ENCODE results near the gene ARHGAP24.
"Not testable (repeated sequence)": the region's sequence is repeated elsewhere in the genome, so short reads cannot be mapped to it uniquely, and the experiment has no call there.

The ARHGAP24 gene

GRCh38 chr4:85514783-85515182, 39.8 kb downstream of the ARHGAP24 start:
- H3K4me3 ChIP-seq (ENCODE audit: severe bottlenecking): no peak overlapping the region
- no peaks in the 10 kb centered on the region for H3K4me1 ChIP-seq (ENCODE audit: insufficient read depth, poor library complexity, severe bottlenecking)
- no peaks in the 10 kb centered on the region for H3K27me3 ChIP-seq (ENCODE audit: insufficient read depth, poor library complexity, severe bottlenecking)
- no peak for ATAC-seq (ENCODE audit: low read depth)
- H3K36me3 ChIP-seq (ENCODE audit: low read depth): no peaks in the 10 kb centered on the region
- no peak for DNase-seq (ENCODE audit: low spot score)
- no peaks in the 10 kb centered on the region for H3K9me3 ChIP-seq (ENCODE audit: severe bottlenecking)
- H3K27ac ChIP-seq (ENCODE audit: poor library complexity, severe bottlenecking): no peak overlapping the region
- TF ChIP-seq CTCF (IDR thresholded peaks at IDR 0.05; ENCODE audit: poor library complexity, severe bottlenecking): no peak

GRCh38 chr4:85515701-85516100, 40.8 kb downstream of the ARHGAP24 start:
- ATAC-seq (ENCODE audit: low read depth): no peak
- Histone ChIP-seq H3K9me3 (ENCODE audit: severe bottlenecking) (no peaks in the 10 kb centered on the region), H3K4me1 (ENCODE audit: insufficient read depth, poor library complexity, severe bottlenecking) (no peaks in the 10 kb centered on the region), H3K36me3 (ENCODE audit: low read depth) (no peaks in the 10 kb centered on the region), H3K27ac (ENCODE audit: poor library complexity, severe bottlenecking) (no peak overlapping the region), H3K27me3 (ENCODE audit: insufficient read depth, poor library complexity, severe bottlenecking) (no peaks in the 10 kb centered on the region), H3K4me3 (ENCODE audit: severe bottlenecking) (no peak overlapping the region)
- no peak for DNase-seq (ENCODE audit: low spot score)
- TF ChIP-seq CTCF (IDR thresholded peaks at IDR 0.05; ENCODE audit: poor library complexity, severe bottlenecking): no peak

GRCh38 chr4:85518526-85518925, 43.6 kb downstream of the ARHGAP24 start:
- H3K9me3 ChIP-seq (ENCODE audit: severe bottlenecking); H3K36me3 ChIP-seq (ENCODE audit: low read depth); H3K4me1 ChIP-seq (ENCODE audit: insufficient read depth, poor library complexity, severe bottlenecking); H3K4me3 ChIP-seq (ENCODE audit: severe bottlenecking); DNase-seq (ENCODE audit: low spot score); ATAC-seq (ENCODE audit: low read depth); H3K27me3 ChIP-seq (ENCODE audit: insufficient read depth, poor library complexity, severe bottlenecking); H3K27ac ChIP-seq (ENCODE audit: poor library complexity, severe bottlenecking): not testable (repeated sequence)

- Histone ChIP-seq H3K27ac (ENCODE audit: poor library complexity, severe bottlenecking) (no peak overlapping the region), H3K4me3 (ENCODE audit: severe bottlenecking) (no peak overlapping the region), H3K36me3 (ENCODE audit: low read depth) (no peaks in the 10 kb centered on the region), H3K9me3 (ENCODE audit: severe bottlenecking) (no peaks in the 10 kb centered on the region), H3K27me3 (ENCODE audit: insufficient read depth, poor library complexity, severe bottlenecking) (no peaks in the 10 kb centered on the region), H3K4me1 (ENCODE audit: insufficient read depth, poor library complexity, severe bottlenecking) (no peaks in the 10 kb centered on the region)
- TF ChIP-seq CTCF (IDR thresholded peaks at IDR 0.05; ENCODE audit: poor library complexity, severe bottlenecking): no peak
- DNase-seq (ENCODE audit: low spot score): no peak
- ATAC-seq (ENCODE audit: low read depth): no peak
These were observed 46.1 kb downstream of the ARHGAP24 start for GRCh38 chr4:85520765-85521749.

GRCh38 chr4:85522277-85522676, 47.3 kb downstream of the ARHGAP24 start:
- Histone ChIP-seq H3K27me3 (ENCODE audit: insufficient read depth, poor library complexity, severe bottlenecking) (no peaks in the 10 kb centered on the region), H3K4me3 (ENCODE audit: severe bottlenecking) (no peak overlapping the region), H3K9me3 (ENCODE audit: severe bottlenecking) (no peaks in the 10 kb centered on the region), H3K27ac (ENCODE audit: poor library complexity, severe bottlenecking) (no peak overlapping the region), H3K36me3 (ENCODE audit: low read depth) (no peaks in the 10 kb centered on the region), H3K4me1 (ENCODE audit: insufficient read depth, poor library complexity, severe bottlenecking) (no peaks in the 10 kb centered on the region)
- no peak for ATAC-seq (ENCODE audit: low read depth)
- DNase-seq (ENCODE audit: low spot score): no peak
- no peak for TF ChIP-seq CTCF (IDR thresholded peaks at IDR 0.05; ENCODE audit: poor library complexity, severe bottlenecking)
